RWPE2 (cell line): ENCODE results near the gene TTLL1.
"Not testable (repeated sequence)": the region's sequence is repeated elsewhere in the genome, so short reads cannot be mapped to it uniquely, and the experiment has no call there.

Experiments
- ATAC-seq: fragments of 200-7000 bp; cut with Tn5 transposase; 3 replicates; pipeline ENCODE4 v1.9.1; 2021; ENCODE audit warnings: low read depth
- DNase-seq: peaks from one replicate; pipeline ENCODE4 v3.0.0-alpha.2; 2020; ENCODE audit warnings: low spot score
- H3K27ac ChIP-seq: fragments of 450-650 bp; 2 replicates; pipeline ENCODE4 v1.5.1; 2017; ENCODE audit warnings: mild to moderate bottlenecking; ENCODE audit not compliant: poor library complexity, severe bottlenecking
- H3K27me3 ChIP-seq: fragments of 250-450 bp; sonication (Bioruptor Pico); 2 replicates; pipeline ENCODE4 v1.5.1; 2021; ENCODE audit warnings: mild to moderate bottlenecking, moderate library complexity; ENCODE audit not compliant: insufficient read depth, poor library complexity, severe bottlenecking
- H3K36me3 ChIP-seq: fragments of 250-450 bp; sonication (Bioruptor Pico); 2 replicates; pipeline ENCODE4 v1.5.1; 2020; ENCODE audit warnings: low read depth, mild to moderate bottlenecking, moderate library complexity
- H3K4me1 ChIP-seq: fragments of 250-450 bp; sonication (Bioruptor Pico); 2 replicates; pipeline ENCODE4 v1.5.1; 2021; ENCODE audit warnings: mild to moderate bottlenecking, moderate library complexity; ENCODE audit not compliant: insufficient read depth, poor library complexity, severe bottlenecking
- H3K4me3 ChIP-seq: fragments of 250-450 bp; sonication (Bioruptor Pico); 2 replicates; pipeline ENCODE4 v1.5.1; 2021; ENCODE audit warnings: mild to moderate bottlenecking, moderate library complexity; ENCODE audit not compliant: severe bottlenecking
- H3K9me3 ChIP-seq: fragments of 250-450 bp; sonication (Bioruptor Pico); 2 replicates; pipeline ENCODE4 v1.5.1; 2021; ENCODE audit warnings: mild to moderate bottlenecking, moderate library complexity; ENCODE audit not compliant: severe bottlenecking
- TF ChIP-seq, protein P1 (sequence below): fragments of 450-650 bp; IDR thresholded peaks from one replicate; pipeline ENCODE4 v1.5.1; 2017; ENCODE audit warnings: mild to moderate bottlenecking, moderate library complexity; ENCODE audit not compliant: poor library complexity, severe bottlenecking

TTLL1 gene

DNA sequence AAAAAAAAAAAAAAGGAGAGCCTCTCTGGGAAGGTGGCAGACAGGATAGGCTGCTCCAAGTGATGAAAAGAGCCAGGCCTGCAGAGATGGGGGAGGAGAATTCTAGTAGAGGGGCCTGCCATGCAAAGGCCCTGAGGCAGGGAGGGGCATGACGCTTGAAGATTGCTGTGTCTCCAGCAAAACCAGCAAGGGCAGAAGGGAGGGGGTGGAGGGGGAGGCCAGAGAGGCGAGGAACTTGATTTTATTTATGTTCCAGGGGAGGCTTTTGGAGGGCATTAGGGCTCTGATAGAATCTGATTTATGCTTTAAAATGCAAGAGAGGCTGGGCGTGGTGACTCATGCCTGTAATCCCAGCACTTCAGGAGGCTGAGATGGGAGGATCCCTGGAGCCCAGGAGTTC lies 57.6 kb downstream of the TTLL1 start:
- H3K27me3 ChIP-seq: no peaks in the 10 kb centered on the region
- DNase-seq: no peak
- TF ChIP-seq, protein P1, sequence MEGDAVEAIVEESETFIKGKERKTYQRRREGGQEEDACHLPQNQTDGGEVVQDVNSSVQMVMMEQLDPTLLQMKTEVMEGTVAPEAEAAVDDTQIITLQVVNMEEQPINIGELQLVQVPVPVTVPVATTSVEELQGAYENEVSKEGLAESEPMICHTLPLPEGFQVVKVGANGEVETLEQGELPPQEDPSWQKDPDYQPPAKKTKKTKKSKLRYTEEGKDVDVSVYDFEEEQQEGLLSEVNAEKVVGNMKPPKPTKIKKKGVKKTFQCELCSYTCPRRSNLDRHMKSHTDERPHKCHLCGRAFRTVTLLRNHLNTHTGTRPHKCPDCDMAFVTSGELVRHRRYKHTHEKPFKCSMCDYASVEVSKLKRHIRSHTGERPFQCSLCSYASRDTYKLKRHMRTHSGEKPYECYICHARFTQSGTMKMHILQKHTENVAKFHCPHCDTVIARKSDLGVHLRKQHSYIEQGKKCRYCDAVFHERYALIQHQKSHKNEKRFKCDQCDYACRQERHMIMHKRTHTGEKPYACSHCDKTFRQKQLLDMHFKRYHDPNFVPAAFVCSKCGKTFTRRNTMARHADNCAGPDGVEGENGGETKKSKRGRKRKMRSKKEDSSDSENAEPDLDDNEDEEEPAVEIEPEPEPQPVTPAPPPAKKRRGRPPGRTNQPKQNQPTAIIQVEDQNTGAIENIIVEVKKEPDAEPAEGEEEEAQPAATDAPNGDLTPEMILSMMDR: no peak
- no peaks in the 10 kb centered on the region for H3K9me3 ChIP-seq
- no peak overlapping the region for H3K27ac ChIP-seq
- no peak for ATAC-seq
- H3K4me3 ChIP-seq: no peak overlapping the region
- no peaks in the 10 kb centered on the region for H3K4me1 ChIP-seq
- H3K36me3 ChIP-seq: no peaks in the 10 kb centered on the region

DNA sequence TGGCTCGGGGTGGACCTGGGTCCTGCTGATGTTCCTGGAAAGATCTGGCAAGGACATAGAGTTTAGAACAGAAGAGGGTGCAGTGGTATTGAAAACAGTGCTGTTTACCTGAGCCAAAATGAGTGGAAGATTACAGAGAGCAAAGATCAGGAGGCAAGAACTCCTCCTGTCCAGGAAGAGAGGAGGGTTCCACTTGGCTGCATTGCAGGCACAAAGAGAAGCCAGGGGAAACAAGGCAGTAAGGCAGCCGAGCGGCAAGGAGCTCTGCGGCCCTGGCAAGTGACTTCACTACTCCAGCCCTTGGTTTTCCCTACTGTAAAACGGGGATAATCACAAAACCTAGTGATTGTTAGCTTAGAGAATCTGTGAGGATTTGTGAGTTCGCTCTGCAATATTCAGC lies 70.6 kb downstream of the TTLL1 start:
- no peaks in the 10 kb centered on the region for H3K9me3 ChIP-seq
- peaks cover 13% of the 10 kb centered on the region for H3K4me1 ChIP-seq
- H3K27me3 ChIP-seq: no peaks in the 10 kb centered on the region
- no peak overlapping the region for H3K4me3 ChIP-seq
- ATAC-seq (no peak), DNase-seq (no peak)
- H3K36me3 ChIP-seq: no peaks in the 10 kb centered on the region
- H3K27ac ChIP-seq: no peak overlapping the region
- TF ChIP-seq, protein P1: no peak

DNA sequence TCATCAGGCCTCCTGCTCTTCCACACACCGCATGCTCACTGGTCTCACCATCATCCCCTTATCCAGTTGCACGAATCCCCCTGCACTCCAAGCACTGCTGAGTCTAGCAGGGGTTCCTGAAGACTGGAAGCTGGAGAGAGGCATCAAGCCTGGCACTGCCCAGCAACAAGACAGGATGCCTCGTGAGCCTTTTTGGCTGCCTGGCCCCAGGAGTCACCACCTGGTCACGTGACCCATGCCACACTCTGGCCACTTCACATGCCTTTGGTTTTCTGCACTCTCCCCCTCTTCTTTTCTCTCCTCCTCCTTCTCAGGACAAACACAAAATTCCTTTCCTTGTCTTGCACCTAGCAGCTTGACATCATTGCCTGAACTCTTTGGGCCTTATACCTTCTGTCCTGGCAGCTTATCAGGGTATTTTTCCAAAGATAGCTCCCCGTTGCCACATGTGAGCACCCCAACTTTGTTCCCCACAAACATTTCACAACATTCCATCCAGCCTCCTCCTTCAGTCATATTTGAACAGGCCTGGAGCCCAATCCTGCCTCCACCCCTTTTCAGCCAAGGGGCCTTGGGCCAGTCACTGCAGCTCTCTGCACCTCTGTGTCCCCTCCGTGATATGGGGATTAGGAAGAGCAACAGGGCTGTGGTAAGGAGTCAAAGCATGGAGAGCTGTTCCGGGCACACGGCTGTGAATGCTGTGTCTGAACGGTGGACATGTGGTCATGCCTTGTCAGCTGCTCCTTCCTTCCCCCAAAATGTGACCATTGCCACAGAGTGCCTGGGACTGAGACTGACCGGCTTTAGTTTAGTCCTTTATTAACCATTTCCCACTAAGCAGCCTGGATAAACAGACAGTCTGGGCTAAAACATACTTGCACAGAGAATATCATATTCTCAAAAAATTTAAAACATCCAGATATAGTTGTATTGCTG lies 71.4 kb downstream of the TTLL1 start:
- H3K27me3 ChIP-seq: no peaks in the 10 kb centered on the region
- no peak overlapping the region for H3K4me3 ChIP-seq
- H3K9me3 ChIP-seq: no peaks in the 10 kb centered on the region
- TF ChIP-seq, protein P1: no peak
- no peak for ATAC-seq
- peaks cover 21% of the 10 kb centered on the region for H3K4me1 ChIP-seq
- no peaks in the 10 kb centered on the region for H3K36me3 ChIP-seq
- no peak for DNase-seq
- H3K27ac ChIP-seq: no peak overlapping the region

DNA sequence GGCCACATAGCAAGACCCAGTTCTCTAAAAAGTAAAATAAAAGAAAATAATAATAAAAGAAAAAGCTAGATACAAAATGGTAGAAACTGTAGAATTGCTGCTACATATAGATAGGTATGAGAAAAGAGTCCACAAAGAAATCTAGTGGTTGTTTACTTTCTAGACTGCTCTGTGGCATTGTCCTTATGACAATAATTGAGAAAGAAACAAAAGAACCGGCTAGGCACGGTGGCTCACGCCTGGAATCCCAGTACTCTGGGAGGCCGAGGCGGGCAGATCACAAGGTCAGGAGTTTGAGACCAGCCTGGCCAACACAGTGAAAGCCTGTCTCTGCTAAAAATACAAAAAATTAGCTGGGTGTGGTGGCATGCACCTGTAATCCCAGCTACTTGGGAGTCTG lies 73.0 kb downstream of the TTLL1 start:
- H3K27me3 ChIP-seq, H3K4me3 ChIP-seq, H3K9me3 ChIP-seq, DNase-seq, H3K36me3 ChIP-seq, H3K27ac ChIP-seq, ATAC-seq: not testable (repeated sequence)
- peaks cover 21% of the 10 kb centered on the region for H3K4me1 ChIP-seq

DNA sequence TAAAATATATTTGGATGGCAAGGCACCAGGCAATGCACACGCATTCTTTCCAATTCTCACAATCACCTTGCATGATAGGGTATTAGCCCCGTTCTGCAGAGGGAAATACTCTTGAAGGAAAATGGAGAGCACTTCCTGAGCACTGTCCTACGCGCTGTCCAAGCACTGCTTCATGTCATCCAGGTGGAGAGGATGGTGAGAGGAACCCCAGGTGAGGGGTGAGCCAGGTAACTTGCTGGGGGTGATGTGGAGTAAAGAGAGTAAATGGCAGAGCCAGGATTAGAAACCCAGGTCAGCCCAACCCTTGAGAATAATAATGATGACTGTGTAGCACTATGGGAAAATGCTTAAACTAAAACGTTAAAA lies 73.5 kb downstream of the TTLL1 start:
- ATAC-seq: no peak
- TF ChIP-seq, protein P1: no peak

More for the DNA sequence above, 73.5 kb downstream of the TTLL1 start:
- Histone ChIP-seq H3K4me1 (peaks cover 21% of the 10 kb centered on the region), H3K4me3 (peak overlapping the region; percentile 92), H3K27ac (peak overlapping the region; percentile 54), H3K36me3 (no peaks in the 10 kb centered on the region), H3K9me3 (no peaks in the 10 kb centered on the region), H3K27me3 (no peaks in the 10 kb centered on the region)
- no peak for DNase-seq
